Adrenal gland (tissue), 5 donors: Measurements from ENCODE around the gene NINL.

Source experiments
- CTCF ChIP-seq, 6 experiments: fragments of 450-650 bp in 4 of 6; fragments of 200-600 bp in 2 of 6; sonication (generic) in 1 of 6; IDR thresholded peaks; 1 replicate in 5 of 6; 2 replicates in 1 of 6; pipeline versions ENCODE4 v1.5.1 to v1.8.0; 2016 to 2021; ENCODE audit warnings: antibody characterized with exemption in 6 of 6, mild to moderate bottlenecking in 2 of 6, moderate library complexity in 1 of 6
- POLR2A ChIP-seq, 2 donors: fragments of 450-650 bp; IDR thresholded peaks; one replicate each; pipeline ENCODE4 v1.6.1; 2017; ENCODE audit warnings: antibody characterized with exemption in 2 of 2, mild to moderate bottlenecking in 2 of 2, moderate library complexity in 1 of 2
- donor health status: DM: no; HTN: no; CAD: no.

DNA sequence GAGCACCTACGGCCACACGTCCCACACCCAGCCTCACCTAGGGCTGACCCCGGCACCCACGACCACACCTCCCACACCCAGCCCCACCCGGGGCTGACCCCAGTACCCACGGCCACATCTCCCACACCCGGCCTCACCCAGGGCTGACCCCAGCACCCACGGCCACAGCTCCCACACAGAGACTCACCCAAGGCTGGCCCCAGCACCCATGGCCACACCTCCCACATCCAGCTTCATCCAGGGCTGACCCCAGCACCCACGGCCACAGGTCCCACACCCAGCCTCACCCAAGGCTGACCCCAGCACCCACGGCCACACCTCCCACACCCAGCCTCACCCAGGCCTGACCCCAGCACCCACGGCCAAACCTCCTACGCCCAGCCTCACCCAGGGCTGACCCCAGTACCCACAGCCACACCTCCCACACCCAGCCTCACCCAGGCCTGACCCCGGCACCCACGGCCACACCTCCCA, 36.7 kb downstream of the NINL start:
- TF ChIP-seq CTCF (IDR thresholded peaks at IDR 0.05) (no peak), POLR2A (IDR thresholded peaks at IDR 0.05) (no peak)
